ENCODE measurements around the gene OR52I2.
A peak's percentile ranks its signal among the peaks of the same experiment; 100 is the strongest.

The OR52I2 gene

GRCh38 chr11:4581443-4581842 lies at the start of gene OR52I2:
Gene OR52I2, plus strand, starts transcription at chr11:4581743.
- no peak for DNase-seq

- DNase-seq = peak; percentile 79
Observed at GRCh38 chr11:4539603-4540219, 41.8 kb upstream of the OR52I2 start.

GRCh38 chr11:4541071-4541470 lies 40.5 kb upstream of the OR52I2 start:
- no peak for DNase-seq

- DNase-seq = no peak
Observed at GRCh38 chr11:4543561-4543960, 38.0 kb upstream of the OR52I2 start.

GRCh38 chr11:4544891-4545290 lies 36.7 kb upstream of the OR52I2 start, which contains the start of gene OR52M1:
Gene OR52M1, plus strand, starts transcription at chr11:4545191. Its CDS starts 0 bp downstream, at chr11:4545191.
- DNase-seq = no peak

GRCh38 chr11:4546878-4547277 lies 34.7 kb upstream of the OR52I2 start:
- DNase-seq = no peak

- no peak for DNase-seq
Observed at GRCh38 chr11:4547416-4547815, 34.1 kb upstream of the OR52I2 start.

GRCh38 chr11:4551346-4551979 lies 30.1 kb upstream of the OR52I2 start:
- no peak for DNase-seq

GRCh38 chr11:4559527-4560440 lies 21.8 kb upstream of the OR52I2 start:
- no peak for DNase-seq

- DNase-seq = no peak
Observed at GRCh38 chr11:4560467-4560866, 21.1 kb upstream of the OR52I2 start.

GRCh38 chr11:4565371-4565770 lies 16.2 kb upstream of the OR52I2 start:
- no peak for DNase-seq

GRCh38 chr11:4569075-4569474 lies 12.5 kb upstream of the OR52I2 start:
- DNase-seq = no peak

- no peak for DNase-seq
Observed at GRCh38 chr11:4576880-4577279, 4.7 kb upstream of the OR52I2 start.

GRCh38 chr11:4577761-4578160 lies 3.8 kb upstream of the OR52I2 start:
- no peak for DNase-seq

- no peak for DNase-seq
Observed at GRCh38 chr11:4578624-4579023, 2.9 kb upstream of the OR52I2 start.

GRCh38 chr11:4580124-4580523 lies 1.4 kb upstream of the OR52I2 start:
- DNase-seq = no peak

- no peak for DNase-seq
Observed at GRCh38 chr11:4589017-4589416, 7.5 kb downstream of the OR52I2 start.

- no peak for DNase-seq
Observed at GRCh38 chr11:4593739-4594138, 12.2 kb downstream of the OR52I2 start, which contains the start of gene OR52I1. Gene OR52I1, plus strand, starts transcription at chr11:4594039. Its CDS starts 0 bp downstream, at chr11:4594039.

GRCh38 chr11:4605057-4605456 lies 23.5 kb downstream of the OR52I2 start:
- DNase-seq = no peak

GRCh38 chr11:4606231-4607015 lies 24.9 kb downstream of the OR52I2 start:
- no peak for DNase-seq

- DNase-seq = no peak
Observed at GRCh38 chr11:4607096-4607495, 25.6 kb downstream of the OR52I2 start.

- peak; percentile 97 for DNase-seq
Observed at GRCh38 chr11:4607781-4608666, 26.5 kb downstream of the OR52I2 start, which contains the start of gene TRIM68. Gene TRIM68, minus strand, starts transcription at chr11:4608231. Its CDS starts 2,727 bp downstream, at chr11:4605504.

Data from activated CD8-positive, alpha-beta memory T cell treated with anti-CD3 and anti-CD28 coated beads for 24 hours (primary cell).